T-cell (primary cell): Measurements from ENCODE around the gene KRTAP4-9. TPM values are rescaled to one million over a fixed set of nuclear protein-coding genes. Genes with fewer than 3 reads are reported as not detected.

Source experiments
- ATAC-seq, 4 experiments: fragments of 200-7000 bp in 3 of 4; fragments of 150-1000 bp in 1 of 4; cut with Tn5 transposase; replicated peaks in 1 of 4; 1 replicate in 3 of 4; 2 replicates in 1 of 4; pipeline ENCODE4 v1.10.0; 2021; ENCODE audit warnings: moderate library complexity in 3 of 4, mild to moderate bottlenecking in 2 of 4, moderate number of reproducible peaks in 1 of 4
- CTCF ChIA-PET, 2 donors: fragments of 300-600 bp; sonication (Branson Sonifier 250); formaldehyde crosslinking; loops; one replicate each; lab custom pipeline; 2022; ENCODE audit warnings: antibody characterized with exemption in 2 of 2; lab: Charles Lee
- POLR2A ChIA-PET, 2 donors: fragments of 300-600 bp; sonication (Branson Sonifier 250); formaldehyde crosslinking; loops; one replicate each; lab custom pipeline; 2022; ENCODE audit warnings: antibody characterized with exemption in 2 of 2; lab: Charles Lee
- DNase-seq, 35 experiments: peaks; one replicate each; pipeline versions ENCODE4 v3.0.0 to v3.0.0-alpha.2; 2013 to 2023
- H3K27ac ChIP-seq: one replicate; pipeline ENCODE4 v1.5.1; 2013; ENCODE audit warnings: low read length
- H3K27me3 ChIP-seq, 2 experiments: replicated peaks in 1 of 2; 1 replicate in 1 of 2; 2 replicates in 1 of 2; pipeline versions ENCODE4 v1.6.1 to v1.7.0; 2013; ENCODE audit warnings: low read length in 1 of 2, mixed read lengths in 1 of 2; ENCODE audit not compliant: control insufficient read depth in 2 of 2, insufficient read depth in 2 of 2; ENCODE audit errors: extremely low read depth in 1 of 2
- H3K36me3 ChIP-seq, 2 donors: 1 replicate in 1 of 2; 2 replicates in 1 of 2; pipeline versions ENCODE4 v1.6.1 to v1.7.0; 2013; ENCODE audit warnings: low read length in 1 of 2; ENCODE audit not compliant: control insufficient read depth in 2 of 2, insufficient read depth in 1 of 2; ENCODE audit errors: extremely low read depth in 1 of 2
- H3K4me1 ChIP-seq, 2 experiments: 1 replicate in 1 of 2; 2 replicates in 1 of 2; pipeline versions ENCODE4 v1.6.1 to v1.7.0; 2013; ENCODE audit warnings: low read length in 2 of 2, mixed read lengths in 1 of 2; ENCODE audit not compliant: insufficient read depth in 2 of 2, control insufficient read depth in 1 of 2; ENCODE audit errors: extremely low read depth in 1 of 2
- H3K4me3 ChIP-seq, 2 donors: 1 replicate in 1 of 2; 2 replicates in 1 of 2; pipeline versions ENCODE4 v1.5.1 to v1.7.0; 2013; ENCODE audit warnings: mild to moderate bottlenecking in 2 of 2, low read length in 1 of 2, moderate library complexity in 1 of 2; ENCODE audit not compliant: control insufficient read depth in 1 of 2; ENCODE audit errors: extremely low read depth in 1 of 2
- H3K9me3 ChIP-seq: 2 replicates; pipeline ENCODE4 v1.7.0; 2013
- H3K27ac Mint-ChIP-seq, 2 donors: one replicate each; pipeline ENCODE4 v1.8.0; 2020 to 2021; ENCODE audit warnings: mild to moderate bottlenecking in 2 of 2, mixed read lengths in 2 of 2
- H3K27me3 Mint-ChIP-seq, 2 donors: one replicate each; pipeline ENCODE4 v1.8.0; 2021 to 2022; ENCODE audit warnings: mixed read lengths in 2 of 2
- H3K36me3 Mint-ChIP-seq: one replicate; pipeline ENCODE4 v1.8.0; 2021; ENCODE audit warnings: mixed read lengths
- H3K4me1 Mint-ChIP-seq, 3 donors: one replicate each; pipeline ENCODE4 v1.8.0; 2020 to 2022; ENCODE audit warnings: mixed read lengths in 3 of 3, mild to moderate bottlenecking in 1 of 3
- H3K4me3 Mint-ChIP-seq, 3 donors: one replicate each; pipeline ENCODE4 v1.8.0; 2020 to 2022; ENCODE audit warnings: mild to moderate bottlenecking in 3 of 3, mixed read lengths in 3 of 3, moderate library complexity in 3 of 3
- H3K9me3 Mint-ChIP-seq, 3 donors: one replicate each; pipeline ENCODE4 v1.8.0; 2020 to 2022; ENCODE audit warnings: mixed read lengths in 3 of 3
- WGBS: methylation state at CpG from one replicate; pipeline ENCODE4 v1.1.5; 2013; ENCODE audit warnings: missing lambda C conversion rate; ENCODE audit not compliant: insufficient coverage; 5-methylcytosine and 5-hydroxymethylcytosine counted together
- total RNA-seq, 35 experiments: library from RNA in 6 of 35; stranded (reverse) in 6 of 35; fragments of 120-200 nt in 1 of 35; gene quantifications; one replicate each; pipeline versions ENCODE4 v1.2.1 to v1.2.4 and lab custom pipeline; 2013 to 2026

The KRTAP4-9 gene
- total RNA-seq, 5 donors from 2014 or later (not counting 1 experiment from before 2014, with no cell fraction given) = not detected

- ATAC-seq (no peak), DNase-seq (no peak)
- no peaks in the 10 kb centered on the region for H3K4me1 Mint-ChIP-seq
- H3K36me3 ChIP-seq = no peaks in the 10 kb centered on the region
- no peaks in the 10 kb centered on the region for H3K9me3 Mint-ChIP-seq
- ChIA-PET CTCF (no interaction called here), POLR2A (no interaction called here)
- 100% methylated on average over 1 of the region's 2 CpGs for WGBS
- no peak within 1 kb of the TSS for H3K4me3 ChIP-seq
- no peak within 1 kb of the TSS for H3K27ac ChIP-seq
- no peak within 1 kb of the TSS for H3K4me3 Mint-ChIP-seq
- no peaks in the 10 kb centered on the region for H3K9me3 ChIP-seq
- H3K4me1 ChIP-seq = no peaks in the 10 kb centered on the region
- H3K27me3 Mint-ChIP-seq = no peaks in the 10 kb centered on the region
- no peak within 1 kb of the TSS for H3K27ac Mint-ChIP-seq
- no peaks in the 10 kb centered on the region for H3K36me3 Mint-ChIP-seq
- peaks cover 2% of the 10 kb centered on the region in 2 experiments for H3K27me3 ChIP-seq
Measured at GRCh38 chr17:41149652-41149985, 44.4 kb downstream of the KRTAP4-9 start, which contains the start of gene KRTAP4-5. Gene KRTAP4-5 (minus strand): TSS chr17:41149825. CDS start chr17:41149767, 58 bp downstream.

GRCh38 chr17:41150026-41150425, 44.8 kb downstream of the KRTAP4-9 start:
- Histone ChIP-seq H3K4me1 (no peaks in the 10 kb centered on the region), H3K27me3 (peaks cover 2% of the 10 kb centered on the region in 2 experiments), H3K36me3 (no peaks in the 10 kb centered on the region), H3K4me3 (no peak overlapping the region), H3K27ac (no peak overlapping the region), H3K9me3 (no peaks in the 10 kb centered on the region)
- H3K36me3 Mint-ChIP-seq = no peaks in the 10 kb centered on the region
- H3K9me3 Mint-ChIP-seq = no peaks in the 10 kb centered on the region
- 76% methylated on average over 2 of the region's 4 CpGs for WGBS
- H3K27me3 Mint-ChIP-seq = no peaks in the 10 kb centered on the region
- no peaks in the 10 kb centered on the region for H3K4me1 Mint-ChIP-seq
- no peak overlapping the region for H3K4me3 Mint-ChIP-seq
- H3K27ac Mint-ChIP-seq = no peak overlapping the region
- DNase-seq (no peak), ATAC-seq (no peak)
- POLR2A ChIA-PET = no interaction called here
- CTCF ChIA-PET = no interaction called here

DNA sequence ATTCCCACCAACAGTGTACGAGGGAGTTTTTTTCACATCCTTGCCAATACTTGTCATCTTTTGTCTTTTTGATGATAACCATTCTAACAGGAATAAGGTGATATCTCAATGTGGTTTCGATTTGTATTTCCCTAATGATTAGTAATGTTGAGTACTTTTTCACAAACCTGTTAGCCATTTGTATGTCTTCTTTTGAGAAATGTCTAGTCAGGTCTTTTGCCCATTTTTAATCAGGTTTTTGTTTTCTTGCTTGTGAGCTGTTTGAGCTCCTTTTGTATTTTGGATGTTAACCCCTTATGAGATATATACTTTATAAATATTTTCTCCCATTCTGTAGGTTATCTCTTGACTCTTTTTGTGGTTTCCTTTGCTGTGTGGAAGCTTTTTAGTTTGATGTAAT, 46.3 kb downstream of the KRTAP4-9 start:
- Mint-ChIP-seq H3K9me3 (no peaks in the 10 kb centered on the region), H3K4me3 (no peak overlapping the region), H3K27ac (no peak overlapping the region), H3K36me3 (no peaks in the 10 kb centered on the region), H3K4me1 (no peaks in the 10 kb centered on the region), H3K27me3 (peaks cover 0 to 9% of the 10 kb centered on the region in 2 donors)
- ChIA-PET POLR2A (no interaction called here), CTCF (interaction anchor here in 1 of 2 donors (0.6 kb wide), 1 partner anchor 664 kb away, joined by 3 read pairs; no protein-coding TSS in a partner anchor)
- DNase-seq = no peak
- H3K4me1 ChIP-seq = no peaks in the 10 kb centered on the region
- no peaks in the 10 kb centered on the region for H3K9me3 ChIP-seq
- H3K27me3 ChIP-seq = peaks cover 2% of the 10 kb centered on the region in 2 experiments
- no peaks in the 10 kb centered on the region for H3K36me3 ChIP-seq
- ATAC-seq = no peak
- H3K27ac ChIP-seq = no peak overlapping the region
- no CpG with 5 or more reads among the region's 2 CpGs for WGBS
- H3K4me3 ChIP-seq = no peak overlapping the region

GRCh38 chr17:41153856-41154255, 48.7 kb downstream of the KRTAP4-9 start:
- Mint-ChIP-seq H3K27me3 (peaks cover 6 to 19% of the 10 kb centered on the region in 2 donors), H3K9me3 (no peaks in the 10 kb centered on the region), H3K36me3 (no peaks in the 10 kb centered on the region), H3K27ac (no peak overlapping the region), H3K4me1 (no peaks in the 10 kb centered on the region), H3K4me3 (no peak overlapping the region)
- no CpG with 5 or more reads among the region's 2 CpGs for WGBS
- H3K4me3 ChIP-seq = no peak overlapping the region
- no peaks in the 10 kb centered on the region for H3K4me1 ChIP-seq
- H3K27me3 ChIP-seq = peaks cover 0 to 2% of the 10 kb centered on the region in 2 experiments
- CTCF ChIA-PET = no interaction called here
- no peaks in the 10 kb centered on the region for H3K9me3 ChIP-seq
- H3K27ac ChIP-seq = no peak overlapping the region
- H3K36me3 ChIP-seq = no peaks in the 10 kb centered on the region
- ATAC-seq (no peak), DNase-seq (no peak)
- POLR2A ChIA-PET = no interaction called here

Other genes with a start within 250 kb of the KRTAP4-9 start
- under 1 TPM in 1 of 5 donors, not detected in 4; 0.10 TPM for gene KRT12, start 238.2 kb upstream of the KRTAP4-9 start, total RNA-seq
- under 1 TPM in 1 of 5 donors, not detected in 4; 0.47 TPM for gene KRT20, start 220.1 kb upstream of the KRTAP4-9 start, total RNA-seq
- not detected for gene KRT23, start 167.7 kb upstream of the KRTAP4-9 start, total RNA-seq
- gene KRT39, start 138.4 kb upstream of the KRTAP4-9 start, total RNA-seq = not detected
- gene KRT40, start 121.1 kb upstream of the KRTAP4-9 start, total RNA-seq = not detected
- gene KRTAP3-3, start 111.2 kb upstream of the KRTAP4-9 start, total RNA-seq = not detected
- not detected for gene KRTAP3-2, start 105.5 kb upstream of the KRTAP4-9 start, total RNA-seq
- gene KRTAP3-1, start 96.3 kb upstream of the KRTAP4-9 start, total RNA-seq = not detected
- not detected for gene KRTAP1-5, start 78.2 kb upstream of the KRTAP4-9 start, total RNA-seq
- gene KRTAP1-4, start 75.2 kb upstream of the KRTAP4-9 start, total RNA-seq = not detected
- not detected for gene KRTAP1-3, start 70.5 kb upstream of the KRTAP4-9 start, total RNA-seq
- not detected for gene KRTAP1-1, start 63.9 kb upstream of the KRTAP4-9 start, total RNA-seq
- not detected for gene KRTAP2-1, start 58.1 kb upstream of the KRTAP4-9 start, total RNA-seq
- not detected for gene KRTAP2-2, start 50.2 kb upstream of the KRTAP4-9 start, total RNA-seq
- not detected for gene KRTAP2-3, start 45.3 kb upstream of the KRTAP4-9 start, total RNA-seq
- gene KRTAP2-4, start 39.5 kb upstream of the KRTAP4-9 start, total RNA-seq = not detected
- gene KRTAP4-7, start 21.2 kb upstream of the KRTAP4-9 start, total RNA-seq = not detected
- not detected for gene KRTAP4-8, start 7.2 kb upstream of the KRTAP4-9 start, total RNA-seq
- not detected for gene KRTAP4-16, start 3.2 kb upstream of the KRTAP4-9 start, total RNA-seq
- not detected for gene KRTAP4-11, start 13.0 kb downstream of the KRTAP4-9 start, total RNA-seq
- gene KRTAP4-12, start 18.8 kb downstream of the KRTAP4-9 start, total RNA-seq = not detected
- not detected for gene KRTAP4-6, start 35.2 kb downstream of the KRTAP4-9 start, total RNA-seq
- not detected for gene KRTAP4-5, start 44.4 kb downstream of the KRTAP4-9 start, total RNA-seq
- gene KRTAP4-4, start 55.4 kb downstream of the KRTAP4-9 start, total RNA-seq = not detected
- gene KRTAP4-3, start 62.8 kb downstream of the KRTAP4-9 start, total RNA-seq = not detected
- gene KRTAP4-2, start 72.8 kb downstream of the KRTAP4-9 start, total RNA-seq = not detected
- not detected for gene KRTAP4-1, start 79.5 kb downstream of the KRTAP4-9 start, total RNA-seq
- not detected for gene KRTAP9-1, start 84.5 kb downstream of the KRTAP4-9 start, total RNA-seq
- gene KRTAP9-2, start 121.3 kb downstream of the KRTAP4-9 start, total RNA-seq = not detected
- not detected for gene KRTAP9-3, start 127.1 kb downstream of the KRTAP4-9 start, total RNA-seq
- gene KRTAP9-8, start 132.6 kb downstream of the KRTAP4-9 start, total RNA-seq = not detected
- not detected for gene KRTAP9-4, start 144.3 kb downstream of the KRTAP4-9 start, total RNA-seq
- gene KRTAP9-9, start 150.0 kb downstream of the KRTAP4-9 start, total RNA-seq = not detected
- not detected for gene KRTAP9-6, start 160.0 kb downstream of the KRTAP4-9 start, total RNA-seq
- not detected for gene KRTAP9-7, start 170.3 kb downstream of the KRTAP4-9 start, total RNA-seq
- gene KRTAP29-1, start 197.5 kb downstream of the KRTAP4-9 start, total RNA-seq = under 1 TPM in 2 of 5 donors, not detected in 3; 0.43 to 0.84 TPM
- gene KRTAP16-1, start 203.9 kb downstream of the KRTAP4-9 start, total RNA-seq = 1 to 10 TPM in 1 of 5 donors, under 1 TPM in 3, not detected in 1; 0.16 to 1.1 (median 0.45) TPM
- gene KRTAP17-1, start 210.3 kb downstream of the KRTAP4-9 start, total RNA-seq = not detected
- not detected for gene KRT33A, start 245.4 kb downstream of the KRTAP4-9 start, total RNA-seq